Heart left ventricle (tissue), 16 donors: ENCODE results near the gene FUT8. TPM values are rescaled to one million over a fixed set of nuclear protein-coding genes. Genes with fewer than 3 reads are reported as not detected.

ENCODE experiments used
- ATAC-seq, 4 donors: fragments of 200-7000 bp; cut with Tn5 transposase; one replicate each; pipeline ENCODE4 v1.9.1; 2020 to 2022; ENCODE audit warnings: moderate library complexity in 4 of 4, mild to moderate bottlenecking in 3 of 4, moderate number of reproducible peaks in 1 of 4
- DNase-seq, 5 donors: peaks; one replicate each; pipeline ENCODE4 v3.0.0-alpha.2; 2020
- H3K27ac ChIP-seq, 12 donors: fragments of 200-600 bp; sonication (generic) in 4 of 12; one replicate each; pipeline versions ENCODE4 v1.5.0 to v1.8.0; 2016 to 2022; ENCODE audit warnings: mild to moderate bottlenecking in 2 of 12
- H3K27me3 ChIP-seq, 9 donors: fragments of 200-600 bp; sonication (generic) in 2 of 9; one replicate each; pipeline versions ENCODE4 v1.5.1 to v1.8.0; 2016 to 2022; ENCODE audit warnings: mild to moderate bottlenecking in 3 of 9
- H3K36me3 ChIP-seq, 9 donors: fragments of 200-600 bp; sonication (generic) in 2 of 9; one replicate each; pipeline versions ENCODE4 v1.5.0 to v1.8.0; 2018 to 2022; ENCODE audit warnings: mild to moderate bottlenecking in 2 of 9
- H3K4me1 ChIP-seq, 12 donors: fragments of 200-600 bp; sonication (generic) in 4 of 12; one replicate each; pipeline versions ENCODE4 v1.5.0 to v1.8.0; 2016 to 2022; ENCODE audit warnings: mild to moderate bottlenecking in 3 of 12
- H3K4me3 ChIP-seq, 12 donors: fragments of 200-600 bp; sonication (generic) in 4 of 12; one replicate each; pipeline versions ENCODE4 v1.5.0 to v1.8.0; 2017 to 2022; ENCODE audit warnings: mild to moderate bottlenecking in 9 of 12, moderate library complexity in 4 of 12
- H3K9me3 ChIP-seq, 12 donors: fragments of 200-600 bp; sonication (generic) in 4 of 12; one replicate each; pipeline versions ENCODE4 v1.5.0 to v1.8.0; 2016 to 2022; ENCODE audit warnings: mild to moderate bottlenecking in 1 of 12
- POLR2A ChIP-seq, 2 donors: fragments of 450-650 bp; IDR thresholded peaks; one replicate each; pipeline ENCODE4 v1.6.1; 2017; ENCODE audit warnings: antibody characterized with exemption in 2 of 2, mild to moderate bottlenecking in 2 of 2, moderate library complexity in 2 of 2
- WGBS, 4 donors: extraction: QIAGEN DNeasy Blood & Tissue Kit in 2 of 4; methylation state at CpG; one replicate each; pipeline versions ENCODE4 v1.1.5 to v1.1.7; 2013 to 2018; 5-methylcytosine and 5-hydroxymethylcytosine counted together
- intact Hi-C, 10 donors: fragments of 100-400 bp; cut with DNase I; formaldehyde crosslinking; loops; one replicate each; pipeline versions ENCODE4 v1.11.1 to v1.14.2; 2022
- polyA plus RNA-seq, 2 donors: library from polyadenylated mRNA; stranded (reverse); fragments of 200-250 nt; gene quantifications; one replicate each; pipeline ENCODE4 v1.2.3, GENCODE V29; 2013
- total RNA-seq, 9 donors: library from RNA; depleted of rRNA in 2 of 9; stranded (reverse); fragments of >200 nt in 2 of 9; fragmentation: NEBNext Ultra II Directional in 3 of 9; extraction: Animal tissue kit (Norgen Biotek cat#: 25700) in 3 of 9; gene quantifications; one replicate each; pipeline versions ENCODE4 v1.1.0 to v1.2.4, GENCODE V29; 2016 to 2023
- TF ChIP-seq, protein P1 (sequence below), 12 donors: fragments of 200-600 bp; sonication (generic) in 4 of 12; IDR thresholded peaks; one replicate each; pipeline versions ENCODE4 v1.5.0 to v1.8.0; 2018 to 2022; ENCODE audit warnings: antibody characterized with exemption in 12 of 12, mild to moderate bottlenecking in 5 of 12
- donor health status: ischemic (EF 13 %, LVEDD 7.1; RV severe dilation, severe dysfunction).
- donor health status: healthy with polysubstance abuse.
- donor health status: DM: no; HTN: yes; CAD: no.
- donor health status: DM: no; HTN: no; CAD: no.
- donor health status: ischemic (EF 25% LVEDD 6.9; RV normal size, moderate dysfunction).
- donor health status: ischemic (EF 25% LVEDD 5.7; RV mildly dilated, moderate dysfunction).
- donor health status: healthy.
- donor health status: DM: yes; HTN: yes; CAD: no.
- donor health status: ischemic (EF 35%, LVEDD 5.7; RV mildly dilated, moderate dysfunction).
- donor health status: nonischemic (EF 11% LVEDD 7.7; RV severe dilation, severe dysfunction).
- donor health status: DM: yes; HTN: yes; CAD: no.
- donor health status: PGD.
- donor health status: ischemic (EF 29% LVEDD 5.4; RV normal size, mild dysfunction).
- donor health status: nonischemic (EF 23%, LVEDD 6.1; RV moderate dilation, normal function).

Gene FUT8
- total and polyA plus RNA-seq, 11 donors = 2.8 to 17.3 (median 11.2) TPM

DNA sequence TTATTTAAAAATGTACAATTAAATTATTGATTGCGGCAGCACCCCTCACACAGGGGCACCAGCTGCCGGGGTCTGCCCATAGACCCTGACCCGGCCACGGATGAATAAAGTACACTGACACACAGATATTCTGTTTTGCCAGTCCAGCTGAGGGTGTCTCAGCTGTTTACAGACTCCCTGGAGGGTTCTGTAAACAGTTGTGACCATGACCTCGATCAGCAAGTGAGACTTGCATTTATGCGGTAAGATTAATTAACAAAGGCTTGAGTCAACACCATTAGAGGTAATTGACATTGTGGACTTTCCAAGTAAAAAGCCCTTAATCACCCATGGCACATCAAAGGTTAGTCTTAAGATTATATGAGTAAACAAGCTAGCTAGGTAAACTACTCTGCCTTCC is 94.3 kb downstream of the FUT8 start:
- TF ChIP-seq POLR2A (IDR thresholded peaks at IDR 0.05) = no peak
- Histone ChIP-seq H3K4me1 (peaks cover 0 to 6% (median 0%) of the 10 kb centered on the region in 12 donors), H3K27me3 (no peaks in the 10 kb centered on the region), H3K27ac (no peak overlapping the region), H3K9me3 (peaks cover 0 to 32% (median 0%) of the 10 kb centered on the region in 12 donors), H3K36me3 (no peaks in the 10 kb centered on the region), H3K4me3 (no peak overlapping the region)
- DNase-seq = no peak
- ATAC-seq = no peak
- WGBS, 4 donors = 68 to 83% (median 74%) methylated on average over 6 of the region's 6 CpGs
- intact Hi-C loops = no loop called here

DNA sequence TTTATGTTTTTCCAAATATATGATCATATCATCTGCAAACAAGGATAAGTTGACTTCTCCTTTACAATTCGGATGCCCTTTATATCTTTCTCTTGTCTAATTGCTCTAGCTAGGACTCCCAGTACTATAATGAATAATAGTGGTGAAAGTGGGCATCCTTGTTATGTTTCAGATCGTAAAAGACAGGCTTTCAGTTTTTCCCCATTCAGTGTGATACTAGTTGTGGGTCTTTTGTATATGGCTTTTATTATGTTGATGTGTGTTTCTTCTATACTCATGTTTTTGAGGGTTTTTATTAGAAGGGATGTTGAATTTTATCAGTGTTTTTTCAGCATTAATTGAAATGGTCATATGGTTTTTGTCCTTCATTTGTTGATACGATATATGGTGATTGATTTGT is 97.3 kb downstream of the FUT8 start:
- Histone ChIP-seq H3K27me3 (no peaks in the 10 kb centered on the region), H3K4me1 (no peaks in the 10 kb centered on the region), H3K27ac (no peak overlapping the region), H3K9me3 (peaks cover 0 to 32% (median 0%) of the 10 kb centered on the region in 12 donors), H3K36me3 (no peaks in the 10 kb centered on the region), H3K4me3 (no peak overlapping the region)
- WGBS, 4 donors = 92 to 97% (median 93%) methylated on average over 3 of the region's 3 CpGs
- no peak for TF ChIP-seq POLR2A (IDR thresholded peaks at IDR 0.05)
- TF ChIP-seq, protein P1, sequence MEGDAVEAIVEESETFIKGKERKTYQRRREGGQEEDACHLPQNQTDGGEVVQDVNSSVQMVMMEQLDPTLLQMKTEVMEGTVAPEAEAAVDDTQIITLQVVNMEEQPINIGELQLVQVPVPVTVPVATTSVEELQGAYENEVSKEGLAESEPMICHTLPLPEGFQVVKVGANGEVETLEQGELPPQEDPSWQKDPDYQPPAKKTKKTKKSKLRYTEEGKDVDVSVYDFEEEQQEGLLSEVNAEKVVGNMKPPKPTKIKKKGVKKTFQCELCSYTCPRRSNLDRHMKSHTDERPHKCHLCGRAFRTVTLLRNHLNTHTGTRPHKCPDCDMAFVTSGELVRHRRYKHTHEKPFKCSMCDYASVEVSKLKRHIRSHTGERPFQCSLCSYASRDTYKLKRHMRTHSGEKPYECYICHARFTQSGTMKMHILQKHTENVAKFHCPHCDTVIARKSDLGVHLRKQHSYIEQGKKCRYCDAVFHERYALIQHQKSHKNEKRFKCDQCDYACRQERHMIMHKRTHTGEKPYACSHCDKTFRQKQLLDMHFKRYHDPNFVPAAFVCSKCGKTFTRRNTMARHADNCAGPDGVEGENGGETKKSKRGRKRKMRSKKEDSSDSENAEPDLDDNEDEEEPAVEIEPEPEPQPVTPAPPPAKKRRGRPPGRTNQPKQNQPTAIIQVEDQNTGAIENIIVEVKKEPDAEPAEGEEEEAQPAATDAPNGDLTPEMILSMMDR (IDR thresholded peaks at IDR 0.05) = no peak
- intact Hi-C loops = no loop called here
- ATAC-seq = no peak
- DNase-seq = no peak

DNA sequence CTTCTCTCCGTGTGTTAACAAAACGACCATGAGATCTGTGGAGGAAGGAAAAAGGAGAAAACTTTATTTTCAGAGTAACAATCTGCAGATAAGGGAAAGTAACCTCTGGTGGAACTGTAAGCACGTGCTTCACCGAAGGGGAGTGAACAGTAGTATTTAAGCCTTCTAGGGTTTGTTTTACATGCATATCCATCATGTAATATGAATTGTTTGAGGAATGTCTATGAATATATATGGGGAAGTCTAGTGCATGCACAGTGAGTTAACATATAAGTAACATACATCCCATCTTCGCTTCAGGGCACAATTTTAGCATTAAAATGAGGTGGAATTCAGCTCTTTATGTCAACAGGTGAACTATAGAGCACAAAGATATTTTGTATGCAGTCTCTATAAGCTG is 101.1 kb downstream of the FUT8 start:
- no peak for TF ChIP-seq POLR2A (IDR thresholded peaks at IDR 0.05)
- TF ChIP-seq, protein P1 (IDR thresholded peaks at IDR 0.05) = no peak
- H3K27ac ChIP-seq = no peak overlapping the region
- ATAC-seq (no peak), DNase-seq (no peak)
- intact Hi-C loops = no loop called here
- H3K27me3 ChIP-seq = no peaks in the 10 kb centered on the region
- H3K36me3 ChIP-seq = no peaks in the 10 kb centered on the region
- H3K4me1 ChIP-seq = no peaks in the 10 kb centered on the region
- WGBS, 4 donors = 90 to 93% (median 92%) methylated on average over 5 of the region's 5 CpGs
- peaks cover 0 to 19% (median 0%) of the 10 kb centered on the region in 12 donors for H3K9me3 ChIP-seq
- no peak overlapping the region for H3K4me3 ChIP-seq

DNA sequence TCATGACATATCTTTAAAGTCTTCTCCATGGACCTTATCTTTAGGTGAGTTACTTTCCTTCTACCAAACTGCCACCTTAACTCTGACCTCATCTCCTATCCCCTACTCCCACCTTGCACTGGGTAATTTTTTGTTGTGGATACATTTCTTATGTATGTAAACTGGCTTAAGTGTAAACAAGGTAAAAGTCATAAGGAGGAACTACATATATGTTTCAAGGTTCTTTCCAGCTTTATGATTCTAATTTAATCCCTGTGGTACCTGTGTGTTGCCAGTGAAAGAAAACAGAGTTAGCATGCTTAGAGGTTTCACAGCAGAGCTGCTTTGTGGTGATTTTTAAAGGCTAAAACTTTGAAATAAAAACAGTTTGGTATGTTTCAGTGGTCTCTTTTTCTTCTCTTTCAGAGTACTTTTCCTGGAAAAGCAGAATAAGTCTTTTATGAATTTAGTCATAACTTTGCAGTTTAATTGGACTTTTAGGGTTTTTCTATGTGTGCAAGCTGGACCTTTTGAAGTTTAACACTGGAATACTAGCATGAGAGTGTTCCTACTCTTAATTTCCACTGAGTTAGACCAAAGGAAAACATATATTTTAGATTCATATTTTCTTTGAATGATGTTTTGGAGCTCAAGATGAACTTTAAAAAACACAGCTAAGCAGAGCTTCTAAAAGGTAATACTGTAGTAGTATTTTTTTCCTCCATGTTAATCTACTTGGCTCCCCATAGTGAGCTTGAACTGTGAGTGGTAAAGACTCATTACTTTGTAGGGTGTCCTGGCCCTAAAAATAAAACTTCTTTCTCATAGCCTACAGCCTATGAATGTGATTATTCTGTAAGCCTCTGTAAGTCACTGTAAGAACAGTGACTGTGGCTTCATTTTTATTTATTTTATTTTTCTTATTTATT is 105.4 kb downstream of the FUT8 start:
- DNase-seq (no peak), ATAC-seq (no peak)
- Histone ChIP-seq H3K36me3 (no peaks in the 10 kb centered on the region), H3K9me3 (peaks cover 0 to 3% (median 0%) of the 10 kb centered on the region in 12 donors), H3K4me3 (no peak overlapping the region), H3K27ac (no peak overlapping the region), H3K4me1 (no peaks in the 10 kb centered on the region), H3K27me3 (no peaks in the 10 kb centered on the region)
- intact Hi-C loops = no loop called here
- TF ChIP-seq, protein P1 (IDR thresholded peaks at IDR 0.05) = no peak
- no peak for TF ChIP-seq POLR2A (IDR thresholded peaks at IDR 0.05)
